Activated naive CD8-positive, alpha-beta T cell treated with anti-CD3 and anti-CD28 coated beads for 36 hours (primary cell): Measurements from ENCODE around the gene STARD7. TPM values are rescaled to one million over a fixed set of nuclear protein-coding genes. Genes with fewer than 3 reads are reported as not detected.

Experiments used
- DNase-seq: peaks from one replicate; pipeline ENCODE4 v3.0.0; 2021
- H3K27ac Mint-ChIP-seq: one replicate; pipeline ENCODE4 v1.8.0; 2022; ENCODE audit warnings: mild to moderate bottlenecking, moderate library complexity, mixed read lengths
- H3K27me3 Mint-ChIP-seq: one replicate; pipeline ENCODE4 v1.8.0; 2022; ENCODE audit warnings: mild to moderate bottlenecking, mixed read lengths
- H3K36me3 Mint-ChIP-seq: one replicate; pipeline ENCODE4 v1.8.0; 2021; ENCODE audit warnings: mild to moderate bottlenecking, mixed read lengths
- H3K4me1 Mint-ChIP-seq: one replicate; pipeline ENCODE4 v1.8.0; 2021; ENCODE audit warnings: mixed read lengths
- H3K4me3 Mint-ChIP-seq: one replicate; pipeline ENCODE4 v1.8.0; 2022; ENCODE audit warnings: mild to moderate bottlenecking, moderate library complexity, mixed read lengths
- H3K9me3 Mint-ChIP-seq: one replicate; pipeline ENCODE4 v1.8.0; 2022; ENCODE audit warnings: mixed read lengths
- total RNA-seq, 2 experiments: library from RNA; stranded (reverse); gene quantifications; one replicate each; pipeline ENCODE4 v1.2.3, GENCODE V29; 2021

STARD7 gene
- total RNA-seq, 2 experiments from 2014 or later, result 229 to 231 TPM

- Mint-ChIP-seq H3K4me3 (no peak overlapping the region), H3K27me3 (no peaks in the 10 kb centered on the region), H3K36me3 (peaks cover 35% of the 10 kb centered on the region), H3K9me3 (no peaks in the 10 kb centered on the region), H3K4me1 (peaks cover 29% of the 10 kb centered on the region), H3K27ac (no peak overlapping the region)
- DNase-seq, result no peak
Observed at GRCh38 chr2:96195410-96196066, 13.1 kb downstream of the STARD7 start.

GRCh38 chr2:96191937-96192670, 16.5 kb downstream of the STARD7 start:
- Mint-ChIP-seq H3K27ac (no peak overlapping the region), H3K36me3 (peaks cover 31% of the 10 kb centered on the region), H3K4me3 (no peak overlapping the region), H3K4me1 (peaks cover 4% of the 10 kb centered on the region), H3K9me3 (no peaks in the 10 kb centered on the region), H3K27me3 (no peaks in the 10 kb centered on the region)
- no peak for DNase-seq

- Mint-ChIP-seq H3K27ac (no peak overlapping the region), H3K9me3 (no peaks in the 10 kb centered on the region), H3K36me3 (peaks cover 32% of the 10 kb centered on the region)
Observed at GRCh38 chr2:96188821-96189526, 19.7 kb downstream of the STARD7 start.

GRCh38 chr2:96186562-96186961, 22.1 kb downstream of the STARD7 start:
- Mint-ChIP-seq H3K36me3 (peaks cover 20% of the 10 kb centered on the region), H3K4me1 (no peaks in the 10 kb centered on the region), H3K27me3 (no peaks in the 10 kb centered on the region), H3K4me3 (no peak overlapping the region), H3K9me3 (no peaks in the 10 kb centered on the region), H3K27ac (no peak overlapping the region)
- DNase-seq, result no peak

More at GRCh38 chr2:96188821-96189526, 19.7 kb downstream of the STARD7 start:
- H3K27me3 Mint-ChIP-seq, result no peaks in the 10 kb centered on the region
- DNase-seq, result no peak
- H3K4me3 Mint-ChIP-seq, result no peak overlapping the region
- peaks cover 1% of the 10 kb centered on the region for H3K4me1 Mint-ChIP-seq

- H3K36me3 Mint-ChIP-seq, result peaks cover 18% of the 10 kb centered on the region
- H3K4me3 Mint-ChIP-seq, result no peak overlapping the region
- no peak overlapping the region for H3K27ac Mint-ChIP-seq
Observed at GRCh38 chr2:96185516-96185915, 23.1 kb downstream of the STARD7 start.

GRCh38 chr2:96184989-96185388, 23.6 kb downstream of the STARD7 start:
- H3K9me3 Mint-ChIP-seq, result no peaks in the 10 kb centered on the region
- H3K36me3 Mint-ChIP-seq, result peaks cover 18% of the 10 kb centered on the region
- no peak for DNase-seq
- H3K27me3 Mint-ChIP-seq, result no peaks in the 10 kb centered on the region
- H3K4me3 Mint-ChIP-seq, result no peak overlapping the region
- peak overlapping the region; percentile 23 for H3K27ac Mint-ChIP-seq
- H3K4me1 Mint-ChIP-seq, result peaks cover 10% of the 10 kb centered on the region

More at GRCh38 chr2:96185516-96185915, 23.1 kb downstream of the STARD7 start:
- no peaks in the 10 kb centered on the region for H3K9me3 Mint-ChIP-seq
- DNase-seq, result no peak
- H3K27me3 Mint-ChIP-seq, result no peaks in the 10 kb centered on the region
- peaks cover 8% of the 10 kb centered on the region for H3K4me1 Mint-ChIP-seq

GRCh38 chr2:96184188-96184587, 24.4 kb downstream of the STARD7 start:
- H3K36me3 Mint-ChIP-seq, result peaks cover 17% of the 10 kb centered on the region
- H3K4me1 Mint-ChIP-seq, result peaks cover 10% of the 10 kb centered on the region
- no peak overlapping the region for H3K4me3 Mint-ChIP-seq
- H3K27ac Mint-ChIP-seq, result no peak overlapping the region
- H3K9me3 Mint-ChIP-seq, result no peaks in the 10 kb centered on the region
- no peak for DNase-seq
- H3K27me3 Mint-ChIP-seq, result no peaks in the 10 kb centered on the region

GRCh38 chr2:96181529-96181928, 27.1 kb downstream of the STARD7 start:
- peaks cover 10% of the 10 kb centered on the region for H3K4me1 Mint-ChIP-seq
- DNase-seq, result no peak
- no peak overlapping the region for H3K4me3 Mint-ChIP-seq
- no peak overlapping the region for H3K27ac Mint-ChIP-seq
- H3K27me3 Mint-ChIP-seq, result no peaks in the 10 kb centered on the region
- H3K36me3 Mint-ChIP-seq, result peaks cover 14% of the 10 kb centered on the region
- no peaks in the 10 kb centered on the region for H3K9me3 Mint-ChIP-seq

GRCh38 chr2:96180521-96180920, 28.1 kb downstream of the STARD7 start:
- no peak overlapping the region for H3K4me3 Mint-ChIP-seq
- no peaks in the 10 kb centered on the region for H3K9me3 Mint-ChIP-seq
- DNase-seq, result no peak
- peaks cover 10% of the 10 kb centered on the region for H3K4me1 Mint-ChIP-seq
- no peaks in the 10 kb centered on the region for H3K27me3 Mint-ChIP-seq
- no peak overlapping the region for H3K27ac Mint-ChIP-seq
- peaks cover 14% of the 10 kb centered on the region for H3K36me3 Mint-ChIP-seq

GRCh38 chr2:96180002-96180401, 28.6 kb downstream of the STARD7 start:
- DNase-seq, result no peak
- H3K36me3 Mint-ChIP-seq, result peaks cover 10% of the 10 kb centered on the region
- H3K4me3 Mint-ChIP-seq, result no peak overlapping the region
- H3K27ac Mint-ChIP-seq, result no peak overlapping the region
- no peaks in the 10 kb centered on the region for H3K27me3 Mint-ChIP-seq
- peaks cover 10% of the 10 kb centered on the region for H3K4me1 Mint-ChIP-seq
- H3K9me3 Mint-ChIP-seq, result no peaks in the 10 kb centered on the region

- Mint-ChIP-seq H3K36me3 (no peaks in the 10 kb centered on the region), H3K4me1 (peaks cover 27% of the 10 kb centered on the region), H3K4me3 (no peak overlapping the region), H3K27me3 (no peaks in the 10 kb centered on the region), H3K27ac (no peak overlapping the region), H3K9me3 (no peaks in the 10 kb centered on the region)
- DNase-seq, result no peak
Observed at GRCh38 chr2:96176661-96177060, 32.0 kb downstream of the STARD7 start.

- H3K27me3 Mint-ChIP-seq, result no peaks in the 10 kb centered on the region
- peaks cover 23% of the 10 kb centered on the region for H3K4me1 Mint-ChIP-seq
- H3K27ac Mint-ChIP-seq, result no peak overlapping the region
- no peak for DNase-seq
- no peaks in the 10 kb centered on the region for H3K9me3 Mint-ChIP-seq
- H3K36me3 Mint-ChIP-seq, result no peaks in the 10 kb centered on the region
- no peak overlapping the region for H3K4me3 Mint-ChIP-seq
Observed at GRCh38 chr2:96175951-96176350, 32.7 kb downstream of the STARD7 start.

GRCh38 chr2:96174251-96175144, 34.1 kb downstream of the STARD7 start:
- H3K27me3 Mint-ChIP-seq, result no peaks in the 10 kb centered on the region
- peak; percentile 84 for DNase-seq
- no peaks in the 10 kb centered on the region for H3K36me3 Mint-ChIP-seq
- no peak overlapping the region for H3K4me3 Mint-ChIP-seq
- peaks cover 7% of the 10 kb centered on the region for H3K9me3 Mint-ChIP-seq
- H3K27ac Mint-ChIP-seq, result peak overlapping the region; percentile 57
- H3K4me1 Mint-ChIP-seq, result peaks cover 19% of the 10 kb centered on the region

- Mint-ChIP-seq H3K4me1 (peaks cover 33% of the 10 kb centered on the region), H3K27me3 (no peaks in the 10 kb centered on the region), H3K9me3 (peaks cover 11% of the 10 kb centered on the region), H3K4me3 (no peak overlapping the region), H3K27ac (no peak overlapping the region), H3K36me3 (no peaks in the 10 kb centered on the region)
- no peak for DNase-seq
Observed at GRCh38 chr2:96171831-96172230, 36.8 kb downstream of the STARD7 start.
